GM23338 (cell line): Measurements from ENCODE around the gene EPS8.

Experiments
- EZH2 ChIP-seq: fragments of 200-600 bp; sonication (generic); IDR thresholded peaks from one replicate; pipeline ENCODE4 v1.8.0; 2017; ENCODE audit warnings: antibody characterized with exemption, mild to moderate bottlenecking, low read depth; ENCODE audit not compliant: unreplicated experiment
- EZH2phosphoT487 ChIP-seq: fragments of 200-600 bp; sonication (generic); IDR thresholded peaks from one replicate; pipeline ENCODE4 v1.8.1; 2018; ENCODE audit warnings: antibody characterized with exemption; ENCODE audit not compliant: unreplicated experiment
- JUNB ChIP-seq: IDR thresholded peaks from one replicate; pipeline ENCODE4 v1.6.1; 2016; ENCODE audit warnings: antibody characterized with exemption; ENCODE audit not compliant: unreplicated experiment
- POLR2AphosphoS5 ChIP-seq: IDR thresholded peaks from 2 replicates; pipeline ENCODE4 v1.6.1; 2016; ENCODE audit warnings: antibody characterized with exemption, low read depth
- ZNF331 ChIP-seq: fragments of 250-450 bp; sonication (Bioruptor Pico); IDR thresholded peaks from 2 replicates; pipeline ENCODE4 v1.5.0; 2020; ENCODE audit warnings: low read depth, mild to moderate bottlenecking, moderate library complexity
- TF ChIP-seq, protein P1 (sequence below), 2 experiments: fragments of 200-600 bp in 1 of 2; sonication (generic) in 1 of 2; conservative IDR thresholded peaks; 2 replicates each; pipeline versions ENCODE4 v1.5.1 to v1.6.1; 2016 to 2017; ENCODE audit warnings: antibody characterized with exemption in 2 of 2, low read depth in 2 of 2, mild to moderate bottlenecking in 2 of 2, moderate library complexity in 1 of 2

DNA sequence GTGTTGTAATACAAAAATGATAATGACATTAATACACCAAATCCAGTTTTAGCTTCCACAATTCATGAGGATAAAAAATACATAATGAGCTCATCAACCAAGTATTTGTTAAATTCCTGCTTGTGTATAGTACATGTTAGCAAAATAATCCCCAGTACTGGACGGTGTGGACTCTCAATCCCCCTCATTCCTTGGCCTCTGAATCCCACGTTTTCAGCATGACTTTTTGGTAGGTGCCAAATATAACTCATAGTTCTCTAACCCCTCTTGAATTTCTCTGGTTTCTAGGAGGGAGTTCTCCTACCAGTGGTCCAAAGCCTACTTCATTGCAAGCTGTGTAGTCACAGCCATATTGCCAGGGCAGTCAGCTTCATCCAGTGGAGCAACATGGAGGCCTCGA, 41.4 kb upstream of the EPS8 start:
- TF ChIP-seq POLR2AphosphoS5, result no peak
- TF ChIP-seq, protein P1, sequence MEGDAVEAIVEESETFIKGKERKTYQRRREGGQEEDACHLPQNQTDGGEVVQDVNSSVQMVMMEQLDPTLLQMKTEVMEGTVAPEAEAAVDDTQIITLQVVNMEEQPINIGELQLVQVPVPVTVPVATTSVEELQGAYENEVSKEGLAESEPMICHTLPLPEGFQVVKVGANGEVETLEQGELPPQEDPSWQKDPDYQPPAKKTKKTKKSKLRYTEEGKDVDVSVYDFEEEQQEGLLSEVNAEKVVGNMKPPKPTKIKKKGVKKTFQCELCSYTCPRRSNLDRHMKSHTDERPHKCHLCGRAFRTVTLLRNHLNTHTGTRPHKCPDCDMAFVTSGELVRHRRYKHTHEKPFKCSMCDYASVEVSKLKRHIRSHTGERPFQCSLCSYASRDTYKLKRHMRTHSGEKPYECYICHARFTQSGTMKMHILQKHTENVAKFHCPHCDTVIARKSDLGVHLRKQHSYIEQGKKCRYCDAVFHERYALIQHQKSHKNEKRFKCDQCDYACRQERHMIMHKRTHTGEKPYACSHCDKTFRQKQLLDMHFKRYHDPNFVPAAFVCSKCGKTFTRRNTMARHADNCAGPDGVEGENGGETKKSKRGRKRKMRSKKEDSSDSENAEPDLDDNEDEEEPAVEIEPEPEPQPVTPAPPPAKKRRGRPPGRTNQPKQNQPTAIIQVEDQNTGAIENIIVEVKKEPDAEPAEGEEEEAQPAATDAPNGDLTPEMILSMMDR (conservative IDR thresholded peaks at IDR 0.05; ENCODE audit: low read depth in 2 of 2), result no peak
- TF ChIP-seq EZH2phosphoT487, result no peak
- TF ChIP-seq JUNB, result no peak
- TF ChIP-seq EZH2, result no peak
- TF ChIP-seq ZNF331, result no peak
